HepG2 (cell line): ENCODE measurements around the gene CDK8. TPM values are rescaled to one million over a fixed set of nuclear protein-coding genes. Genes with fewer than 3 reads are reported as not detected.

Source experiments
- CTCF ChIP-seq: sonication (generic); formaldehyde crosslinking; IDR thresholded peaks from 2 replicates; pipeline ENCODE4 v1.5.0; 2020; ENCODE audit warnings: mild to moderate bottlenecking, missing genetic modification reagents, moderate library complexity
- HCFC1 ChIP-seq: fragments of 150-350 bp; IDR thresholded peaks from 2 replicates; pipeline ENCODE4 v1.6.1; 2014; ENCODE audit warnings: low read depth, low read length
- KIAA2018 ChIP-seq: sonication (generic); formaldehyde crosslinking; IDR thresholded peaks from 2 replicates; pipeline ENCODE4 v1.5.0; 2020; ENCODE audit warnings: mild to moderate bottlenecking, missing genetic modification reagents, borderline replicate concordance
- NR2F6 ChIP-seq, 2 experiments: IDR thresholded peaks; 2 replicates each; pipeline ENCODE4 v1.6.1; 2016; ENCODE audit warnings: antibody characterized with exemption in 1 of 2, mild to moderate bottlenecking in 1 of 2
- RBFOX2 ChIP-seq: fragments of 200-400 bp; formaldehyde crosslinking; IDR thresholded peaks from 2 replicates; pipeline ENCODE4 v1.6.1; 2017; ENCODE audit warnings: low read depth, mild to moderate bottlenecking, low read length
- SNAI1 ChIP-seq: sonication (generic); formaldehyde crosslinking; IDR thresholded peaks from 2 replicates; pipeline ENCODE4 v1.5.0; 2020; ENCODE audit warnings: mild to moderate bottlenecking, missing genetic modification reagents, borderline replicate concordance
- ZNF274 ChIP-seq: sonication (generic); formaldehyde crosslinking; IDR thresholded peaks from 2 replicates; pipeline ENCODE4 v1.5.1; 2020; ENCODE audit warnings: mild to moderate bottlenecking, missing genetic modification reagents
- ZNF629 ChIP-seq: sonication (generic); formaldehyde crosslinking; conservative IDR thresholded peaks from 2 replicates; pipeline ENCODE4 v1.5.0; 2020; ENCODE audit warnings: missing genetic modification reagents
- ZNF788 ChIP-seq: sonication (generic); formaldehyde crosslinking; IDR thresholded peaks from 2 replicates; pipeline ENCODE4 v1.5.0; 2020; ENCODE audit warnings: mild to moderate bottlenecking, missing genetic modification reagents, borderline replicate concordance
- polyA plus RNA-seq, 8 experiments: library from polyadenylated mRNA; depleted of rRNA in 3 of 8; stranded (reverse) in 7 of 8; unstranded in 1 of 8; fragments of >200 nt; fragmentation: Illumina TruSeq in 4 of 8; extraction: Trizol in 4 of 8; gene quantifications; 2 replicates each; pipeline versions ENCODE4 v1.2.1 to v1.2.3, GENCODE V29; 2011 to 2016; ENCODE audit warnings: low read depth in 4 of 8, missing spikeins in 1 of 8, mixed read lengths in 1 of 8; ENCODE audit not compliant: insufficient read depth in 1 of 8
- total RNA-seq, 5 experiments: library from RNA; depleted of rRNA; stranded (reverse); fragments of >200 nt; fragmentation: Illumina TruSeq; extraction: Trizol; gene quantifications; 2 replicates each; pipeline ENCODE4 v1.2.3, GENCODE V29; 2016; ENCODE audit warnings: low read depth in 1 of 5
- TF ChIP-seq, protein P1 (sequence below): sonication (generic); formaldehyde crosslinking; IDR thresholded peaks from 2 replicates; pipeline ENCODE4 v1.8.1; 2022; ENCODE audit warnings: low read depth, mild to moderate bottlenecking, missing genetic modification reagents
- TF ChIP-seq, protein P2 (sequence below): sonication (generic); formaldehyde crosslinking; IDR thresholded peaks from 2 replicates; pipeline ENCODE4 v1.9.0; 2022; ENCODE audit warnings: low read depth, missing genetic modification reagents
- TF ChIP-seq, protein P3 (sequence below): sonication (generic); formaldehyde crosslinking; IDR thresholded peaks from 2 replicates; pipeline ENCODE4 v1.5.1; 2020; ENCODE audit warnings: missing genetic modification reagents, mild to moderate bottlenecking, borderline replicate concordance

Gene CDK8
- total and polyA plus RNA-seq, 2 of the 13 experiments (the other 11 are each of a cell fraction or from before 2014, with no cell fraction given), result 15.8 to 16.4 TPM

DNA sequence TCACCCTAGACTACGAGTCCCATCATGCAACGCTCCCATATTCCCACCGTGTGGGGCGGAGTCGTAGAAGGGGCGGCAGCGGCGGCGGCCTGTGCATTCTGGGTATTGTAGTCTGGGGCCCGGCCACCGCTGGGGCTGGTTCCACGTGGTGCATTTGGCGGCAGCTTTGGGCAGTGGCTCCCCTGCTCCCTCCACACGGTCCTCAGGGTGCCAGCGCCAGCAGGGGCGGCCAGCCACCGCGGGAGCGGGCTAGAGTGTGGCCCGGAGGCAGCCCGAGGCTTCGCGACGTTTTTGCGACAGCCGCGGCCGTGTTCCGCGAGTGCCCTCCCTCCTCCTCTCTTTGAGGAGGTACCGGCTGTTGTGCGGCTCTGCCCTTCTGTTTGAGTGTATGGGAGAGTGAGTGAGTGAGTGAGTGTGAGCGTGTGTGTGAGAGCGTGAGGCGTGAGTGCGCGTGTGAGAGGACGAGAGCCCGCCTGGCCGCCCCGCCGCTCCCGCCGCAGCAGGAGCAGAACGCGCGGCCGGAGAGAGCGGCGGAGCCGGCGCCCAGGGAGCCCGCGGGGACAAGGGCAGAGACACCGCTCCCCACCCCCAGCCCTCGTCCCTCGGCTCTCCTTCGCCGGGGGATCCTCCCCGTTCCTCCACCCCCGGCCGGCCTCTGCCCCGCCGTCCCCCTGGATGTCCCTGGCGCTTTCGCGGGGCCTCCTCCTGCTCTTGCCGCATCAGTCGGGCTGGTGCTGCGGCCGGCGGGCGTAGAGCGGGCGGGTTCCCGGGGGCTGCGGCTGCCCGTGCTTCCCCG is at the start of gene CDK8 (continued):
- no peak for TF ChIP-seq ZNF629
- peak; percentile 34 for TF ChIP-seq CTCF (CRISPR knock-in tag)
- peak; percentile 95 for TF ChIP-seq HCFC1
- TF ChIP-seq NR2F6 (IDR thresholded peaks at IDR 0.05), result no peak
- no peak for TF ChIP-seq NR2F6 (CRISPR knock-in tag; IDR thresholded peaks at IDR 0.05)
- TF ChIP-seq, protein P1, sequence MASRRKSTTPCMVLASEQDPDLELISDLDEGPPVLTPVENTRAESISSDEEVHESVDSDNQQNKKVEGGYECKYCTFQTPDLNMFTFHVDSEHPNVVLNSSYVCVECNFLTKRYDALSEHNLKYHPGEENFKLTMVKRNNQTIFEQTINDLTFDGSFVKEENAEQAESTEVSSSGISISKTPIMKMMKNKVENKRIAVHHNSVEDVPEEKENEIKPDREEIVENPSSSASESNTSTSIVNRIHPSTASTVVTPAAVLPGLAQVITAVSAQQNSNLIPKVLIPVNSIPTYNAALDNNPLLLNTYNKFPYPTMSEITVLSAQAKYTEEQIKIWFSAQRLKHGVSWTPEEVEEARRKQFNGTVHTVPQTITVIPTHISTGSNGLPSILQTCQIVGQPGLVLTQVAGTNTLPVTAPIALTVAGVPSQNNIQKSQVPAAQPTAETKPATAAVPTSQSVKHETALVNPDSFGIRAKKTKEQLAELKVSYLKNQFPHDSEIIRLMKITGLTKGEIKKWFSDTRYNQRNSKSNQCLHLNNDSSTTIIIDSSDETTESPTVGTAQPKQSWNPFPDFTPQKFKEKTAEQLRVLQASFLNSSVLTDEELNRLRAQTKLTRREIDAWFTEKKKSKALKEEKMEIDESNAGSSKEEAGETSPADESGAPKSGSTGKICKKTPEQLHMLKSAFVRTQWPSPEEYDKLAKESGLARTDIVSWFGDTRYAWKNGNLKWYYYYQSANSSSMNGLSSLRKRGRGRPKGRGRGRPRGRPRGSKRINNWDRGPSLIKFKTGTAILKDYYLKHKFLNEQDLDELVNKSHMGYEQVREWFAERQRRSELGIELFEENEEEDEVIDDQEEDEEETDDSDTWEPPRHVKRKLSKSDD (CRISPR knock-in tag), result no peak; the same call in 1 of the 2 replicates
- peak; percentile 83 for TF ChIP-seq RBFOX2
- TF ChIP-seq, protein P2, sequence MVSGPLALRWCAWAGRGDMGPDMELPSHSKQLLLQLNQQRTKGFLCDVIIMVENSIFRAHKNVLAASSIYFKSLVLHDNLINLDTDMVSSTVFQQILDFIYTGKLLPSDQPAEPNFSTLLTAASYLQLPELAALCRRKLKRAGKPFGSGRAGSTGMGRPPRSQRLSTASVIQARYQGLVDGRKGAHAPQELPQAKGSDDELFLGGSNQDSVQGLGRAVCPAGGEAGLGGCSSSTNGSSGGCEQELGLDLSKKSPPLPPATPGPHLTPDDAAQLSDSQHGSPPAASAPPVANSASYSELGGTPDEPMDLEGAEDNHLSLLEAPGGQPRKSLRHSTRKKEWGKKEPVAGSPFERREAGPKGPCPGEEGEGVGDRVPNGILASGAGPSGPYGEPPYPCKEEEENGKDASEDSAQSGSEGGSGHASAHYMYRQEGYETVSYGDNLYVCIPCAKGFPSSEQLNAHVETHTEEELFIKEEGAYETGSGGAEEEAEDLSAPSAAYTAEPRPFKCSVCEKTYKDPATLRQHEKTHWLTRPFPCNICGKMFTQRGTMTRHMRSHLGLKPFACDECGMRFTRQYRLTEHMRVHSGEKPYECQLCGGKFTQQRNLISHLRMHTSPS (CRISPR knock-in tag), result peak; percentile 36; the same call in 1 of the 2 replicates
- no peak for TF ChIP-seq KIAA2018 (CRISPR knock-in tag)
- no peak; the same call in 1 of the 2 replicates for TF ChIP-seq ZNF274 (CRISPR knock-in tag)
- TF ChIP-seq, protein P3, sequence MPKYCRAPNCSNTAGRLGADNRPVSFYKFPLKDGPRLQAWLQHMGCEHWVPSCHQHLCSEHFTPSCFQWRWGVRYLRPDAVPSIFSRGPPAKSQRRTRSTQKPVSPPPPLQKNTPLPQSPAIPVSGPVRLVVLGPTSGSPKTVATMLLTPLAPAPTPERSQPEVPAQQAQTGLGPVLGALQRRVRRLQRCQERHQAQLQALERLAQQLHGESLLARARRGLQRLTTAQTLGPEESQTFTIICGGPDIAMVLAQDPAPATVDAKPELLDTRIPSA (CRISPR knock-in tag), result no peak
- peak; percentile 74; the same call in 1 of the 2 replicates for TF ChIP-seq ZNF788
- no peak for TF ChIP-seq SNAI1 (CRISPR knock-in tag)
